Caco-2 (cell line): Measurements from ENCODE around the gene FOXP3. TPM values are rescaled to one million over a fixed set of nuclear protein-coding genes. Genes with fewer than 3 reads are reported as not detected.

ENCODE experiments used
- BruUV-seq: library from RNA; stranded (reverse); fragments of 400-500 nt; replicated peaks from 2 replicates; lab custom pipeline; 2021; lab: Mats Ljungman, UMichigan
- CTCF ChIA-PET: fragments of 300-600 bp; sonication (Branson Sonifier 250); formaldehyde crosslinking; loops from one replicate; lab custom pipeline; 2022; ENCODE audit warnings: antibody characterized with exemption; lab: Charles Lee
- POLR2A ChIA-PET: fragments of 300-600 bp; sonication (Branson Sonifier 250); formaldehyde crosslinking; loops from one replicate; lab custom pipeline; 2022; ENCODE audit warnings: antibody characterized with exemption; lab: Charles Lee
- DNase-seq, 2 experiments: peaks; one replicate each; pipeline versions ENCODE4 v3.0.0 to v3.0.0-alpha.2; 2020 to 2022
- H3K27me3 ChIP-seq: replicated peaks from 2 replicates; pipeline ENCODE4 v1.6.0; 2011; ENCODE audit warnings: low read length; ENCODE audit not compliant: control insufficient read depth, insufficient read depth
- H3K36me3 ChIP-seq: 2 replicates; pipeline ENCODE4 v1.5.1; 2011; ENCODE audit warnings: low read length; ENCODE audit not compliant: control insufficient read depth, insufficient read depth
- H3K4me1 ChIP-seq: fragments of 250-450 bp; sonication (Bioruptor Pico); 2 replicates; pipeline ENCODE4 v1.5.1; 2020; ENCODE audit warnings: mild to moderate bottlenecking
- H3K4me3 ChIP-seq: 2 replicates; pipeline ENCODE4 v1.5.1; 2011; ENCODE audit warnings: low read depth, mild to moderate bottlenecking, control low read depth, low read length
- H3K9me3 ChIP-seq: fragments of 250-450 bp; sonication (Bioruptor Pico); 2 replicates; pipeline ENCODE4 v1.5.1; 2020; ENCODE audit warnings: mild to moderate bottlenecking, moderate library complexity
- H3K27ac Mint-ChIP-seq: one replicate; pipeline ENCODE4 v1.8.0; 2022; ENCODE audit warnings: mixed read lengths; ENCODE audit not compliant: unreplicated experiment
- H3K27me3 Mint-ChIP-seq: one replicate; pipeline ENCODE4 v1.8.0; 2022; ENCODE audit warnings: mixed read lengths; ENCODE audit not compliant: insufficient read depth, unreplicated experiment
- H3K36me3 Mint-ChIP-seq: one replicate; pipeline ENCODE4 v1.8.0; 2022; ENCODE audit warnings: mild to moderate bottlenecking, mixed read lengths; ENCODE audit not compliant: insufficient read depth, unreplicated experiment
- H3K4me1 Mint-ChIP-seq: one replicate; pipeline ENCODE4 v1.8.0; 2022; ENCODE audit warnings: low read depth, mixed read lengths; ENCODE audit not compliant: unreplicated experiment
- H3K4me3 Mint-ChIP-seq: one replicate; pipeline ENCODE4 v1.8.0; 2022; ENCODE audit warnings: mild to moderate bottlenecking, moderate library complexity, mixed read lengths; ENCODE audit not compliant: unreplicated experiment
- H3K9me3 Mint-ChIP-seq: one replicate; pipeline ENCODE4 v1.8.0; 2022; ENCODE audit warnings: mixed read lengths; ENCODE audit not compliant: unreplicated experiment
- intact Hi-C: fragments of 100-400 bp; cut with micrococcal nuclease; formaldehyde crosslinking; loops from one replicate; pipeline ENCODE4 v1.10.0; 2022; ENCODE audit not compliant: unreplicated experiment
- total RNA-seq: library from RNA; stranded (reverse); gene quantifications from 2 replicates; pipeline ENCODE4 v1.2.3, GENCODE V29; 2022
- TF ChIP-seq, protein P1 (sequence below), 2 experiments: fragments of 200-600 bp in 1 of 2; IDR thresholded peaks; 1 replicate in 1 of 2; 2 replicates in 1 of 2; pipeline versions ENCODE4 v1.5.1 to v1.8.0; 2011 to 2022; ENCODE audit warnings: antibody characterized with exemption in 1 of 2, control low read depth in 1 of 2, inconsistent platforms in 1 of 2, low read depth in 1 of 2, low read length in 1 of 2, mild to moderate bottlenecking in 1 of 2, moderate library complexity in 1 of 2; ENCODE audit not compliant: insufficient read depth in 1 of 2, severe bottlenecking in 1 of 2, unreplicated experiment in 1 of 2

FOXP3 gene
- total RNA-seq, 1 experiment from 2014 or later: 0.88 TPM

DNA sequence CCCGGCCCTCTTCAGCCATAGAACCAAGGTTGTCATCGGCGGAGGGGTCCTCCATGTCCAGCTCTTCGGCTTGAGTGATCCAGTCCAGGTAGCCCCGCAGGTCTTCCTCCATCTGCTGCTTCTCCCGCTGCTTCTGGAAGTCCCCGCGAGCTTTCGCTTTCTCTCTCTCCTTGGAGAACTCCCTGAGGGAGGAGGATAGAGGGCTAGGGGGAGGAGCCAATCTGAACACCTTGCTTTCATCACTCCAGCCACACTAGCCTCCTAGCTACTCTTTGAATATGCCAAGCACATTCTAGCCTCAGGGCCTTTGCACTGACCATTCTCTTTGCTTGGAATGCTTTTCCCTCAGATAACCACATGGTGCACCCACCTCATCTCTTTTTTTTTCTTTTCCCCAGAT lies 37.6 kb downstream of the FOXP3 start:
- CTCF ChIA-PET: no interaction called here
- no peak for DNase-seq
- no peaks in the 10 kb centered on the region for H3K9me3 Mint-ChIP-seq
- Histone ChIP-seq H3K36me3 (no peaks in the 10 kb centered on the region), H3K4me1 (no peaks in the 10 kb centered on the region), H3K4me3 (no peak overlapping the region), H3K27me3 (no peaks in the 10 kb centered on the region), H3K9me3 (no peaks in the 10 kb centered on the region)
- no peaks in the 10 kb centered on the region for H3K4me1 Mint-ChIP-seq
- H3K36me3 Mint-ChIP-seq: no peaks in the 10 kb centered on the region
- POLR2A ChIA-PET: interaction anchor here (0.6 kb wide), 1 partner anchor 36 kb away, joined by 3 read pairs; no protein-coding TSS in a partner anchor
- no peak overlapping the region for H3K27ac Mint-ChIP-seq
- H3K4me3 Mint-ChIP-seq: no peak overlapping the region
- no TSS peak for BruUV-seq
- TF ChIP-seq, protein P1, sequence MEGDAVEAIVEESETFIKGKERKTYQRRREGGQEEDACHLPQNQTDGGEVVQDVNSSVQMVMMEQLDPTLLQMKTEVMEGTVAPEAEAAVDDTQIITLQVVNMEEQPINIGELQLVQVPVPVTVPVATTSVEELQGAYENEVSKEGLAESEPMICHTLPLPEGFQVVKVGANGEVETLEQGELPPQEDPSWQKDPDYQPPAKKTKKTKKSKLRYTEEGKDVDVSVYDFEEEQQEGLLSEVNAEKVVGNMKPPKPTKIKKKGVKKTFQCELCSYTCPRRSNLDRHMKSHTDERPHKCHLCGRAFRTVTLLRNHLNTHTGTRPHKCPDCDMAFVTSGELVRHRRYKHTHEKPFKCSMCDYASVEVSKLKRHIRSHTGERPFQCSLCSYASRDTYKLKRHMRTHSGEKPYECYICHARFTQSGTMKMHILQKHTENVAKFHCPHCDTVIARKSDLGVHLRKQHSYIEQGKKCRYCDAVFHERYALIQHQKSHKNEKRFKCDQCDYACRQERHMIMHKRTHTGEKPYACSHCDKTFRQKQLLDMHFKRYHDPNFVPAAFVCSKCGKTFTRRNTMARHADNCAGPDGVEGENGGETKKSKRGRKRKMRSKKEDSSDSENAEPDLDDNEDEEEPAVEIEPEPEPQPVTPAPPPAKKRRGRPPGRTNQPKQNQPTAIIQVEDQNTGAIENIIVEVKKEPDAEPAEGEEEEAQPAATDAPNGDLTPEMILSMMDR (IDR thresholded peaks at IDR 0.05; ENCODE audit: insufficient read depth in 1 of 2, low read depth in 1 of 2, low read length in 1 of 2, severe bottlenecking in 1 of 2, unreplicated experiment in 1 of 2): no peak
- intact Hi-C loops: no loop called here
- H3K27me3 Mint-ChIP-seq: peaks cover 5% of the 10 kb centered on the region

DNA sequence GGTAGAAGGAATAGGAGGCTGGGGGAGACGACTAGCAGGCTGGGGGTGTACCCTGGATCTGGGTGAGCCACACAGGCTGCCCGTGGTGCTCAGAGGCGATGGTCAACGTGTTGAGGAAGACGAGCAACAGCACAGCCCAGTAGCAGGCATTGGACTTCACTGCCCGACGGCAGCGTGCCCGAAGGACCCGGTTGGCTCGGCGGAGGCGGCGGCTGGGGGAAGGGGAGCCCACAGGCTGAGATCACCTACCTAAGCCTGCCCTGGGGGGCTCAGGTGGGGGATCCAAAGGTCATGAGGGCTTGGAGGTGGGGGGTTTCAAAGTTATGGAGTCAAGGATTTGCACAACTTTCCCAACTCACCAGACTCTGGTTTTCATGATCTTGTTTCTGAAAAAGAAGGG lies 38.7 kb downstream of the FOXP3 start:
- no peaks in the 10 kb centered on the region for H3K27me3 ChIP-seq
- ChIA-PET CTCF (no interaction called here), POLR2A (no interaction called here)
- H3K9me3 ChIP-seq: no peaks in the 10 kb centered on the region
- Mint-ChIP-seq H3K4me1 (no peaks in the 10 kb centered on the region), H3K27ac (no peak overlapping the region), H3K4me3 (no peak overlapping the region), H3K36me3 (no peaks in the 10 kb centered on the region), H3K9me3 (no peaks in the 10 kb centered on the region), H3K27me3 (peaks cover 6% of the 10 kb centered on the region)
- no peak for DNase-seq
- no TSS peak for BruUV-seq
- H3K4me1 ChIP-seq: no peaks in the 10 kb centered on the region
- H3K4me3 ChIP-seq: no peak overlapping the region
- TF ChIP-seq, protein P1 (IDR thresholded peaks at IDR 0.05; ENCODE audit: insufficient read depth in 1 of 2, low read depth in 1 of 2, low read length in 1 of 2, severe bottlenecking in 1 of 2, unreplicated experiment in 1 of 2): no peak
- H3K36me3 ChIP-seq: no peaks in the 10 kb centered on the region
- intact Hi-C loops: no loop called here

DNA sequence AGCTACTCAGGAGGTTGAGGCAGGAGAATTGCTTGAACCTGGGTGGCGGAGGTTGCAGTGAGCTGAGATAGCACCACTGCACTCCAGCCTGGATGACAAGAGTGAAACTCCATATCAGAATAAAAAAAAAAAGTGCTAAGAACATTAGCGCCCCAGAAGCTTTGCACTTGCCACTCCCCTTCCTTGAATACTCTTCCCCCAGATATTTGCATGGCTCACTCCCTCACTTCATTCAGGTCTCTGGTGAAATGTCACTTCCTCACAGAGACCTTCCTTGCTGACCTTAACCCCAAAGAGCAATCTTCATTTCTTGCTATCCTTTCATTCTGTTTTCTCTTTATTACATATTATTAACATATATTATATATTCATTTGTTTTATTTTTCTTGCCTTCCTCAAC lies 42.6 kb downstream of the FOXP3 start:
- no peak overlapping the region for H3K27ac Mint-ChIP-seq
- H3K27me3 Mint-ChIP-seq: peaks cover 7% of the 10 kb centered on the region
- no peaks in the 10 kb centered on the region for H3K4me1 Mint-ChIP-seq
- no peaks in the 10 kb centered on the region for H3K9me3 Mint-ChIP-seq
- Histone ChIP-seq H3K9me3 (no peaks in the 10 kb centered on the region), H3K36me3 (no peaks in the 10 kb centered on the region), H3K4me3 (no peak overlapping the region), H3K27me3 (no peaks in the 10 kb centered on the region), H3K4me1 (no peaks in the 10 kb centered on the region)
- CTCF ChIA-PET: no interaction called here
- no peaks in the 10 kb centered on the region for H3K36me3 Mint-ChIP-seq
- intact Hi-C loops: no loop called here
- TF ChIP-seq, protein P1 (IDR thresholded peaks at IDR 0.05; ENCODE audit: insufficient read depth in 1 of 2, low read depth in 1 of 2, low read length in 1 of 2, severe bottlenecking in 1 of 2, unreplicated experiment in 1 of 2): no peak
- BruUV-seq: no TSS peak
- H3K4me3 Mint-ChIP-seq: no peak overlapping the region
- POLR2A ChIA-PET: no interaction called here
- DNase-seq: no peak
